Peyer's patch (tissue), 4 donors: Measurements from ENCODE around the gene TSPAN15. TPM values are rescaled to one million over a fixed set of nuclear protein-coding genes. Genes with fewer than 3 reads are reported as not detected.
A peak's percentile ranks its signal among the peaks of the same experiment; 100 is the strongest.

Source experiments
- DNase-seq, 3 donors: peaks; one replicate each; pipeline ENCODE4 v3.0.0-alpha.2; 2017 to 2019
- H3K27ac ChIP-seq, 4 donors: fragments of 200-600 bp; sonication (generic); one replicate each; pipeline ENCODE4 v1.5.1; 2016 to 2019
- H3K27me3 ChIP-seq, 2 donors: fragments of 200-600 bp; sonication (generic); one replicate each; pipeline ENCODE4 v1.5.1; 2019
- H3K36me3 ChIP-seq, 3 donors: fragments of 200-600 bp; sonication (generic); one replicate each; pipeline ENCODE4 v1.5.1; 2016 to 2019
- H3K4me1 ChIP-seq, 4 donors: fragments of 200-600 bp; sonication (generic); one replicate each; pipeline ENCODE4 v1.5.1; 2016 to 2019
- H3K4me3 ChIP-seq, 4 donors: fragments of 200-600 bp; sonication (generic); 1 replicate in 3 of 4; 2 replicates in 1 of 4; pipeline ENCODE4 v1.5.1; 2016 to 2019; ENCODE audit warnings: mild to moderate bottlenecking in 1 of 4
- H3K9me3 ChIP-seq, 4 donors: fragments of 200-600 bp; sonication (generic); one replicate each; pipeline ENCODE4 v1.5.1; 2016 to 2019; ENCODE audit warnings: mild to moderate bottlenecking in 1 of 4
- POLR2A ChIP-seq, 2 donors: fragments of 450-650 bp; IDR thresholded peaks; one replicate each; pipeline ENCODE4 v1.5.1; 2017; ENCODE audit warnings: antibody characterized with exemption in 2 of 2, mild to moderate bottlenecking in 2 of 2, moderate library complexity in 2 of 2
- total RNA-seq, 4 donors: library from RNA; depleted of rRNA; stranded (reverse); fragments of >200 nt; gene quantifications; one replicate each; pipeline ENCODE4 v1.1.0, GENCODE V29; 2016
- TF ChIP-seq, protein P1 (sequence below), 6 experiments: fragments of 450-650 bp in 4 of 6; fragments of 200-600 bp in 2 of 6; sonication (generic) in 1 of 6; IDR thresholded peaks; one replicate each; pipeline ENCODE4 v1.5.1; 2017 to 2019; ENCODE audit warnings: antibody characterized with exemption in 6 of 6, mild to moderate bottlenecking in 3 of 6, moderate library complexity in 1 of 6

Gene TSPAN15
- total RNA-seq, 4 donors from 2014 or later, result 32.2 to 110 (median 94.4) TPM

DNA sequence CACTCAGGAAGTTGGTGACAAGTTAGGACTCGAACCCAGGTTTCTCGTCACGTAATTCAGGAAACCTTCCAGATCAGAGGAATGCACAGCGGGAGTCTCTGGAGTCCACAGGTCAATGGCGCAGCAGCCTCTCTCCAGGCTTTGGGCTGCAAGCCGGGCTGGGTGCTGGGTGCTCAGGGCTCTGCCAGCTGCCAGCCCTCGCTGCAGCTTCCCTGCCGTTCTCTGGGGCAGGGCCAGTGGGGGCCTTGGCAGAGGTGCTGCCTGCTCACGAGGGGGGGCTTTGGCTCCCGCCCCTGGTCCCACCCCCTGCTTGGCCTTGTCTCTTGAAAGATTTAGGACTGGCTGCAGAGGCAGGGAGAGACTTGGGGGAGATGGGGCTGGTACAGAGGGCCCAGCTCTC lies 34.6 kb upstream of the TSPAN15 start, which contains the start of gene TACR2:
TACR2 (minus strand) TSS at position 224 of the 400 bp plus-strand sequence. CDS start 595 bp downstream, outside the sequence.
- no peaks in the 10 kb centered on the region for H3K9me3 ChIP-seq
- TF ChIP-seq, protein P1, sequence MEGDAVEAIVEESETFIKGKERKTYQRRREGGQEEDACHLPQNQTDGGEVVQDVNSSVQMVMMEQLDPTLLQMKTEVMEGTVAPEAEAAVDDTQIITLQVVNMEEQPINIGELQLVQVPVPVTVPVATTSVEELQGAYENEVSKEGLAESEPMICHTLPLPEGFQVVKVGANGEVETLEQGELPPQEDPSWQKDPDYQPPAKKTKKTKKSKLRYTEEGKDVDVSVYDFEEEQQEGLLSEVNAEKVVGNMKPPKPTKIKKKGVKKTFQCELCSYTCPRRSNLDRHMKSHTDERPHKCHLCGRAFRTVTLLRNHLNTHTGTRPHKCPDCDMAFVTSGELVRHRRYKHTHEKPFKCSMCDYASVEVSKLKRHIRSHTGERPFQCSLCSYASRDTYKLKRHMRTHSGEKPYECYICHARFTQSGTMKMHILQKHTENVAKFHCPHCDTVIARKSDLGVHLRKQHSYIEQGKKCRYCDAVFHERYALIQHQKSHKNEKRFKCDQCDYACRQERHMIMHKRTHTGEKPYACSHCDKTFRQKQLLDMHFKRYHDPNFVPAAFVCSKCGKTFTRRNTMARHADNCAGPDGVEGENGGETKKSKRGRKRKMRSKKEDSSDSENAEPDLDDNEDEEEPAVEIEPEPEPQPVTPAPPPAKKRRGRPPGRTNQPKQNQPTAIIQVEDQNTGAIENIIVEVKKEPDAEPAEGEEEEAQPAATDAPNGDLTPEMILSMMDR (IDR thresholded peaks at IDR 0.05), result no peak
- TF ChIP-seq POLR2A (IDR thresholded peaks at IDR 0.05), result no peak
- no peak for DNase-seq
- peak within 1 kb of the TSS in 1 of 4 donors; percentile 38 for H3K4me3 ChIP-seq
- H3K27ac ChIP-seq, result peak within 1 kb of the TSS in 2 of 4 donors; percentile 38 to 65
- peaks cover 0 to 29% (median 0%) of the 10 kb centered on the region in 4 donors for H3K4me1 ChIP-seq
- H3K36me3 ChIP-seq, result no peaks in the 10 kb centered on the region
- no peaks in the 10 kb centered on the region for H3K27me3 ChIP-seq

DNA sequence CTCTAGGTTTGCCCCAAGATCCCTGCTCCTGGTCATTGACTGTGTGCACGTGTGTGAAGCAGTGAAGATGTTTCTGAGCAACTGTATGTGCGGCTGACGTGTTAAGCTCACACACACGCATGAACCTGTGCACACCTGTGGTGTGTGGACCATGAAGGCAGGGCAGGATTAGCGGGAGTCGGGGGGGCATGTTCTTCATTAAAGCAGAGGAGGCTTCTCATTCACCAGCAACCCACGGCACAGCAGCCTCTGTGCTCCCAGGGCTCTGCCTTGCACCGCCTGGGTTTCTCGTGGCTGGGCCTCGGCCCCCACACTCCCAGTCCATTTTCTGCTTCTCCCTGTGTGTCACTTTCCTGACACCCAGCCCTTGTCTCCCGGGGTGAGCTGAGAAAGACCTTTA lies 33.7 kb upstream of the TSPAN15 start:
- Histone ChIP-seq H3K9me3 (no peaks in the 10 kb centered on the region), H3K4me1 (peaks cover 0 to 29% (median 0%) of the 10 kb centered on the region in 4 donors), H3K4me3 (no peak overlapping the region), H3K27me3 (no peaks in the 10 kb centered on the region), H3K27ac (peak overlapping the region in 2 of 4 donors; percentile 38 to 65), H3K36me3 (no peaks in the 10 kb centered on the region)
- no peak for DNase-seq
- TF ChIP-seq, protein P1 (IDR thresholded peaks at IDR 0.05), result no peak
- TF ChIP-seq POLR2A (IDR thresholded peaks at IDR 0.05), result no peak

DNA sequence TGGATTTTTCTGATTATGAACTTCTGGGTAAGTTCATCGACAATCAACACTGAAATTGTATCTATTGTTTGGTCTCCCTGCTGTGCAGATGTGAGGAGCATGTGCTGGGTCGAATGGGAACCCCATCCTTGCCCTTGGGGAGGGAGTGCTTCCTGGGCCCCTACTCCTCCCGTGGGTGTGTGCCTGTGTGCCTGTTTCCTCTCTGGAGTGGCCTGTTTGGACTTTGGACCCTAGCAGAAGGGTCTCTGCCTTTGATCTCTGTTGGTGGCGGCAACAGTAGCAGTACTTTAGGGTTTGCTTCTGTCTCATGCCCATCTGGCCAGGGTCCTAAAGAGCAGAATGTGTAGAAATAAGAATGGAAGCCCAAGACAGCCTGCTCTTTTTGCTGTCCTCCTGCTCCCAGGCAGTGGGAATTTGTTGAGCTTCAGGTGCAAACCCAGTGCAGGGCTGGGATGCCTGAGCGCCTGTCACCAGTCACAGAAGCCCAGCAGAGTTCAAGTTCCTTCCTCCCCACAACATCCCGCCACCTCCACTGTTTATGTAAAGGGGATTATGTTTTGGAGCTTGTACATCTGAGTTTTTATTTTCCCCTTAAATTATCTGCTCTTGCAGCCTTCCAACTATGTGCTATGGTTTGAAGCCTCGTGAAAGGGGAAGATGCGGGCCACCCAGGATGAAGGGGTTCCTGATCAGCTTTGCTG lies 33.1 kb upstream of the TSPAN15 start:
- peak overlapping the region in 2 of 4 donors; percentile 38 to 65 for H3K27ac ChIP-seq

DNA sequence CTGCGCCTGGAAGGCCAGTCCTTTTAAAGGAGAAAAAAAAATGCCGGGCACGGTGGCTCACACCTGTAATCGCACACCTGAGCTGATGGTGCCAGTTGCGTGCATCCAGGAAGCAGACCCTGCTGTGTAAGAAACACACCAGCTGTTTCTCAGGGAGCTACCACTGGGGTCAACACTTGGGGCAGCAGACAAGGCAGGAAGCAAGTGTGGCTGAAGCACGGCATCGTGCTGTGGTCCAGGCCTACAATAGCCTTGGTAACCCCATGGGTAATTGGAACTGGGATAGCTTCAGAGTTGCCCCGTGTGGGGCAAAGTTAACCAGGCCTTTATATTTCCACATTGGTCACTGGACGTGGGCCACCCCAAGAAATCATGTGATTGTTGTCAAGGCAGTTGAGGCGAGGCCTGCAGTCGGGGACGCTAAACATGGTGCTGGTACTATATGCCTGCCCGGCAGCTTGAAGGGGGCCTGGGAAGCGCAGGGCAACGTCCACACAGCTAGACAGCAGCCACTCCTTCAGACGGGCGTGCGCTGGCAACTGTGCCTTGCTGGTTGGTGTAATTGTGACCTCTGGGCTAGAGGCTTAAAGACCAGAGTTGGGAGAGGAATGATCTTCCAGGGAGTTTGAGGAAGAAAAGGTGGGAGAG lies 32.0 kb upstream of the TSPAN15 start:
- Histone ChIP-seq H3K9me3 (no peaks in the 10 kb centered on the region), H3K4me3 (no peak overlapping the region), H3K4me1 (peaks cover 0 to 29% (median 0%) of the 10 kb centered on the region in 4 donors), H3K27ac (peak overlapping the region in 2 of 4 donors; percentile 65 to 66), H3K27me3 (no peaks in the 10 kb centered on the region), H3K36me3 (no peaks in the 10 kb centered on the region)
- TF ChIP-seq, protein P1 (IDR thresholded peaks at IDR 0.05), result no peak
- TF ChIP-seq POLR2A (IDR thresholded peaks at IDR 0.05), result no peak
- peak in 2 of 3 donors; percentile 77 to 81 for DNase-seq

More for the DNA sequence above, 33.1 kb upstream of the TSPAN15 start:
- Histone ChIP-seq H3K36me3 (no peaks in the 10 kb centered on the region), H3K4me3 (no peak overlapping the region), H3K9me3 (no peaks in the 10 kb centered on the region), H3K27me3 (no peaks in the 10 kb centered on the region), H3K4me1 (peaks cover 0 to 29% (median 0%) of the 10 kb centered on the region in 4 donors)
- no peak for TF ChIP-seq POLR2A (IDR thresholded peaks at IDR 0.05)
- TF ChIP-seq, protein P1 (IDR thresholded peaks at IDR 0.05), result no peak
- DNase-seq, result peak in 2 of 3 donors; percentile 56 to 60

DNA sequence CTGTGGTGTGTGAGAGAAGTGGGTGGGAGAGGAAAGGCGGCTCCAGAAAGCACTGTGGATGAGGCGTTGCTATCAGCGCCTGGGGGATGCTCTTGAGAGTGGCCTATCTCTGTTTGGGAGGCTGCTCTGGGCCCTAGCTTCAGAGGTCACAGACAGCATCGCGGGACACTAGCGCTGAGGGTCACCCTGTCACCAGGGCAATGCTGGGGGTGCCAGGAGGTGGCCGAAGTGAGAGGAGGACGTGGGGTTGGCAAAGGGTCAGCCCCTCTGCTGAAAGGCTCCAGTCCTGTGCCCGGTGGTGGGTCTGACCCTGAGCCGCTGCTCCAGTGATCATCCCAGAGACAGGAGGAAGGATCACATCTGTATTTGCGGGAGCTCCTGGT lies 31.5 kb upstream of the TSPAN15 start:
- H3K27me3 ChIP-seq, result no peaks in the 10 kb centered on the region
- no peak overlapping the region for H3K4me3 ChIP-seq
- peak overlapping the region in 2 of 4 donors; percentile 65 to 66 for H3K27ac ChIP-seq
- no peaks in the 10 kb centered on the region for H3K36me3 ChIP-seq
- no peak for DNase-seq
- H3K9me3 ChIP-seq, result no peaks in the 10 kb centered on the region
- TF ChIP-seq POLR2A (IDR thresholded peaks at IDR 0.05), result no peak
- TF ChIP-seq, protein P1 (IDR thresholded peaks at IDR 0.05), result no peak
- peaks cover 0 to 29% (median 0%) of the 10 kb centered on the region in 4 donors for H3K4me1 ChIP-seq
